HG03439 (cell line): ENCODE data around the gene YY1.
"Not testable (repeated sequence)": the region's sequence is repeated elsewhere in the genome, so short reads cannot be mapped to it uniquely, and the experiment has no call there.

ENCODE experiments used
- ATAC-seq: cut with Tn5 transposase; IDR thresholded peaks from one replicate; pipeline ENCODE4 v1.9.1; 2021; ENCODE audit warnings: mild to moderate bottlenecking, moderate library complexity; ENCODE audit not compliant: unreplicated experiment

The YY1 gene

GRCh38 chr14:100295376-100296105 is 56.6 kb downstream of the YY1 start:
- ATAC-seq: no peak

GRCh38 chr14:100296106-100296651 is 57.2 kb downstream of the YY1 start:
- ATAC-seq: no peak

GRCh38 chr14:100296729-100297128 is 57.8 kb downstream of the YY1 start:
- ATAC-seq: not testable (repeated sequence)

GRCh38 chr14:100297320-100298300 is 58.7 kb downstream of the YY1 start:
- ATAC-seq: peak; percentile 85

GRCh38 chr14:100298551-100299237 is 59.8 kb downstream of the YY1 start:
- ATAC-seq: no peak

GRCh38 chr14:100299238-100299560 is 60.3 kb downstream of the YY1 start:
- no peak for ATAC-seq

GRCh38 chr14:100302616-100303015 is 63.7 kb downstream of the YY1 start:
- ATAC-seq: no peak

- ATAC-seq: no peak
These were observed 64.2 kb downstream of the YY1 start for GRCh38 chr14:100303179-100303578.

- no peak for ATAC-seq
These were observed 65.0 kb downstream of the YY1 start for GRCh38 chr14:100303925-100304324.

- no peak for ATAC-seq
These were observed 65.9 kb downstream of the YY1 start for GRCh38 chr14:100304825-100305323.

- ATAC-seq: no peak
These were observed 66.6 kb downstream of the YY1 start for GRCh38 chr14:100305324-100306100.

- peak; percentile 83 for ATAC-seq
These were observed 67.4 kb downstream of the YY1 start, which contains the start of gene SLC25A29 for GRCh38 chr14:100306101-100306997. Gene SLC25A29, minus strand, starts transcription at chr14:100306444. Its CDS starts 212 bp downstream, at chr14:100306232.

GRCh38 chr14:100306998-100307765 is 68.2 kb downstream of the YY1 start:
- peak; percentile 8 for ATAC-seq

- ATAC-seq: no peak
These were observed 69.0 kb downstream of the YY1 start for GRCh38 chr14:100307766-100308426.

- not testable (repeated sequence) for ATAC-seq
These were observed 69.5 kb downstream of the YY1 start for GRCh38 chr14:100308427-100308792.

GRCh38 chr14:100309028-100309737 is 70.2 kb downstream of the YY1 start:
- ATAC-seq: no peak
